MCF 10A (cell line): Measurements from ENCODE around the gene ZNF462. TPM values are rescaled to one million over a fixed set of nuclear protein-coding genes. Genes with fewer than 3 reads are reported as not detected.

Experiments
- Bru-seq: library from RNA; stranded (reverse); fragments of 400-500 nt; gene quantifications from one replicate; lab custom pipeline; 2021; lab: Mats Ljungman, UMichigan
- BruChase-seq, 2 experiments: library from RNA; stranded (reverse); fragments of 400-500 nt; gene quantifications; one replicate each; lab custom pipeline; 2021; lab: Mats Ljungman, UMichigan
- BruUV-seq: library from RNA; stranded (reverse); fragments of 400-500 nt; replicated peaks from 2 replicates; lab custom pipeline; 2021; lab: Mats Ljungman, UMichigan
- CTCF ChIA-PET: fragments of 300-600 bp; sonication (Branson Sonifier 250); formaldehyde crosslinking; extraction: SDS; loops from one replicate; lab custom pipeline; 2021; ENCODE audit warnings: antibody characterized with exemption, inconsistent platforms; lab: Yijun Ruan, JAX
- POLR2A ChIA-PET: fragments of 300-600, 350-650 bp; sonication (Branson Sonifier 250); formaldehyde crosslinking; extraction: SDS; loops from one replicate; lab custom pipeline; 2020; ENCODE audit warnings: antibody characterized with exemption, inconsistent platforms; lab: Yijun Ruan, JAX
- DNase-seq: peaks from one replicate; pipeline ENCODE4 v3.0.0-alpha.2; 2018; ENCODE audit not compliant: unreplicated experiment
- H3K27ac Mint-ChIP-seq: one replicate; pipeline ENCODE4 v1.8.0; 2022; ENCODE audit warnings: mild to moderate bottlenecking, low read depth, mixed read lengths; ENCODE audit not compliant: unreplicated experiment
- H3K27me3 Mint-ChIP-seq: one replicate; pipeline ENCODE4 v1.8.0; 2022; ENCODE audit warnings: mixed read lengths; ENCODE audit not compliant: insufficient read depth, unreplicated experiment
- H3K36me3 Mint-ChIP-seq: one replicate; pipeline ENCODE4 v1.8.0; 2022; ENCODE audit warnings: mild to moderate bottlenecking, moderate library complexity, mixed read lengths; ENCODE audit not compliant: insufficient read depth, unreplicated experiment
- H3K4me1 Mint-ChIP-seq: one replicate; pipeline ENCODE4 v1.8.0; 2022; ENCODE audit warnings: mixed read lengths; ENCODE audit not compliant: insufficient read depth, unreplicated experiment
- H3K4me3 Mint-ChIP-seq: one replicate; pipeline ENCODE4 v1.8.0; 2022; ENCODE audit warnings: mild to moderate bottlenecking, moderate library complexity, mixed read lengths; ENCODE audit not compliant: unreplicated experiment
- H3K9me3 Mint-ChIP-seq: one replicate; pipeline ENCODE4 v1.8.0; 2022; ENCODE audit warnings: mixed read lengths; ENCODE audit not compliant: unreplicated experiment
- CTCF ChIP-seq: fragments of 200-600 bp; IDR thresholded peaks from one replicate; pipeline ENCODE4 v1.8.0; 2022; ENCODE audit warnings: antibody characterized with exemption, mild to moderate bottlenecking; ENCODE audit not compliant: unreplicated experiment
- intact Hi-C: fragments of 100-400 bp; cut with micrococcal nuclease; formaldehyde crosslinking; loops from 2 replicates; pipeline ENCODE4 v1.14.1; 2022
- long read RNA-seq: library from polyadenylated mRNA; stranded (forward); transcript quantifications from one replicate; pipeline ENCODE4 v2.0.0, GENCODE V29; 2022
- total RNA-seq: library from RNA; stranded (reverse); gene quantifications from 2 replicates; pipeline ENCODE4 v1.2.3, GENCODE V29; 2022

ZNF462 gene
- total RNA-seq (45.7 and 47.2 TPM in 2 replicates), Bru-seq, nascent RNA (percentile 85 among the genes with signal in this experiment), BruChase-seq, experiment 1, labeled RNA remaining after a 6-hour chase (percentile 73 among the genes with signal in this experiment), BruChase-seq, experiment 2, labeled RNA remaining after a 2-hour chase (percentile 77 among the genes with signal in this experiment)
- long read RNA-seq, partial matches to known transcripts, result 0 of 5 reads
- long read RNA-seq, other reads (novel, unspliced or antisense), result 5 of 5 reads

- POLR2A ChIA-PET, result interaction anchor here (0.6 to 18.0 kb wide), 24 partner anchors 8 to 422 kb away, joined by 3 to 710 read pairs (median 4); no protein-coding TSS in a partner anchor
- Mint-ChIP-seq H3K9me3 (no peaks in the 10 kb centered on the region), H3K27ac (peak within 1 kb of the TSS; percentile 53), H3K27me3 (no peaks in the 10 kb centered on the region), H3K4me3 (peak within 1 kb of the TSS; percentile 84), H3K36me3 (peaks cover 6% of the 10 kb centered on the region), H3K4me1 (peaks cover 23% of the 10 kb centered on the region)
- BruUV-seq, result no TSS peak
- intact Hi-C loops, result loop anchor here (1.0 to 10.0 kb wide), 12 partner anchors 29 to 1021 kb away; no protein-coding TSS in a partner anchor
- peak; percentile 73 for DNase-seq
- CTCF ChIA-PET, result interaction anchor here (0.6 to 14.6 kb wide), 19 partner anchors 10 to 1005 kb away, joined by 3 to 121 read pairs (median 3); no protein-coding TSS in a partner anchor
- TF ChIP-seq CTCF, result peak; percentile 24
Measured at GRCh38 chr9:106862821-106863720, at the start of gene ZNF462. Gene ZNF462, plus strand, starts transcription at chr9:106863166. Its CDS starts 60,218 bp downstream, at chr9:106923384.

DNA sequence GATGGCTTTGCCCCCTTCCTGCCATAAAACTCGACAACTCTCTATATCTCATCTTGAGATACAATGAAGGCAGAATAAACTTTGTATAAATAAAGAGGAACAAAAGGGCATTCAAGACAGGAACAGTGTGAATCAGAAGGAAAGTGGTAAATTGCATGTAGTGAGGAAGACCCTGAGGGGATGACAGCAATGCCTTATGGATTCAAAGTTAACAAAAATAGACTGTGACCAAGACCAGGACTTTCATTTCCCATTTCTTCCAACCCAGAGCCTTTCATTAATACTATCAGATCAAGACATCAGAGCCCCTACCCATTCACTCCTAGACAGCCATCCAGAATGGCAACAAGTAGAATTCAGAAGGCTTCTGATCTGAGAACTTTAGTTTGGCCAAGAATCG lies 46.4 kb upstream of the ZNF462 start:
- Mint-ChIP-seq H3K4me3 (no peak overlapping the region), H3K4me1 (no peaks in the 10 kb centered on the region), H3K9me3 (no peaks in the 10 kb centered on the region), H3K36me3 (no peaks in the 10 kb centered on the region), H3K27me3 (no peaks in the 10 kb centered on the region), H3K27ac (no peak overlapping the region)
- TF ChIP-seq CTCF, result no peak
- ChIA-PET POLR2A (no interaction called here), CTCF (interaction anchor here (0.8 kb wide), 1 partner anchor 17 kb away, joined by 3 read pairs; no protein-coding TSS in a partner anchor)
- intact Hi-C loops, result no loop called here
- no TSS peak for BruUV-seq
- no peak for DNase-seq

- POLR2A ChIA-PET, result interaction anchor here (0.6 kb wide), 1 partner anchor 9 kb away, joined by 3 read pairs; no protein-coding TSS in a partner anchor
- CTCF ChIA-PET, result interaction anchor here (0.6 kb wide), 1 partner anchor 62 kb away, joined by 3 read pairs; no protein-coding TSS in a partner anchor
- no peaks in the 10 kb centered on the region for H3K9me3 Mint-ChIP-seq
Measured at GRCh38 chr9:106818034-106818433, 44.9 kb upstream of the ZNF462 start.

More at GRCh38 chr9:106818034-106818433, 44.9 kb upstream of the ZNF462 start:
- no peaks in the 10 kb centered on the region for H3K4me1 Mint-ChIP-seq
- H3K4me3 Mint-ChIP-seq, result no peak overlapping the region
- no peaks in the 10 kb centered on the region for H3K27me3 Mint-ChIP-seq
- no peak for TF ChIP-seq CTCF
- no peak overlapping the region for H3K27ac Mint-ChIP-seq
- DNase-seq, result no peak
- no TSS peak for BruUV-seq
- intact Hi-C loops, result no loop called here
- no peaks in the 10 kb centered on the region for H3K36me3 Mint-ChIP-seq
